B cell (primary cell): Measurements from ENCODE around the gene RAB11FIP3. TPM values are rescaled to one million over a fixed set of nuclear protein-coding genes. Genes with fewer than 3 reads are reported as not detected.

Experiments
- ATAC-seq: fragments of 200-7000 bp; cut with Tn5 transposase; one replicate; pipeline ENCODE4 v1.10.0; 2021; ENCODE audit warnings: low read depth, mild to moderate bottlenecking, moderate number of reproducible peaks, moderate library complexity
- CTCF ChIA-PET: fragments of 350-600 bp; sonication (Branson Sonifier 250); formaldehyde crosslinking; loops from one replicate; lab custom pipeline; 2021; ENCODE audit warnings: antibody characterized with exemption, inconsistent platforms; lab: Charles Lee
- POLR2A ChIA-PET: fragments of 350-600 bp; sonication (Branson Sonifier 250); formaldehyde crosslinking; loops from one replicate; lab custom pipeline; 2021; ENCODE audit warnings: antibody characterized with exemption; lab: Charles Lee
- DNase-seq: peaks from one replicate; pipeline ENCODE4 v3.0.0; 2013
- H2AFZ ChIP-seq: 2 replicates; pipeline ENCODE4 v1.6.1; 2012; ENCODE audit warnings: mild to moderate bottlenecking, low read depth, low read length; ENCODE audit not compliant: insufficient read depth, poor library complexity, severe bottlenecking
- H3K27ac ChIP-seq, 2 donors: 1 replicate in 1 of 2; 2 replicates in 1 of 2; pipeline ENCODE4 v1.5.1; 2012 to 2013; ENCODE audit warnings: low read length in 2 of 2, mild to moderate bottlenecking in 2 of 2, moderate library complexity in 1 of 2
- H3K27me3 ChIP-seq, 4 experiments: fragments of 200-600 bp in 1 of 4; sonication (generic) in 1 of 4; replicated peaks in 1 of 4; 1 replicate in 2 of 4; 2 replicates in 2 of 4; pipeline versions ENCODE4 v1.6.1 to v1.7.0; 2013 to 2016; ENCODE audit warnings: low read length in 3 of 4, mild to moderate bottlenecking in 2 of 4, mixed read lengths in 1 of 4, moderate library complexity in 1 of 4; ENCODE audit not compliant: insufficient read depth in 4 of 4, control insufficient read depth in 3 of 4; ENCODE audit errors: control extremely low read depth in 1 of 4
- H3K36me3 ChIP-seq, 2 experiments: replicated peaks in 1 of 2; 1 replicate in 1 of 2; 2 replicates in 1 of 2; pipeline versions ENCODE4 v1.6.1 to v1.7.1; 2013; ENCODE audit warnings: low read length in 1 of 2; ENCODE audit not compliant: insufficient read depth in 2 of 2, control insufficient read depth in 1 of 2; ENCODE audit errors: control extremely low read depth in 1 of 2, extremely low read depth in 1 of 2
- H3K4me1 ChIP-seq, 2 donors: fragments of 200-600 bp in 1 of 2; sonication (generic) in 1 of 2; 1 replicate in 1 of 2; 2 replicates in 1 of 2; pipeline versions ENCODE4 v1.5.1 to v1.6.1; 2013 to 2017; ENCODE audit warnings: low read length in 2 of 2; ENCODE audit not compliant: control insufficient read depth in 2 of 2, insufficient read depth in 2 of 2
- H3K4me2 ChIP-seq: replicated peaks from 2 replicates; pipeline ENCODE3; 2012; ENCODE audit warnings: mild to moderate bottlenecking, low read depth, low read length; ENCODE audit not compliant: poor library complexity, severe bottlenecking
- H3K4me3 ChIP-seq, 5 experiments: fragments of 200-600 bp in 1 of 5; sonication (generic) in 1 of 5; 1 replicate in 3 of 5; 2 replicates in 2 of 5; pipeline versions ENCODE4 v1.5.1 to v1.7.0; 2011 to 2016; ENCODE audit warnings: low read length in 4 of 5, mild to moderate bottlenecking in 4 of 5, low read depth in 2 of 5, control low read depth in 1 of 5, moderate library complexity in 1 of 5; ENCODE audit not compliant: insufficient read depth in 1 of 5; ENCODE audit errors: control extremely low read depth in 1 of 5, extremely low read depth in 1 of 5
- H3K79me2 ChIP-seq: fragments of 200-600 bp; sonication (generic); one replicate; pipeline ENCODE4 v1.6.0; 2016; ENCODE audit warnings: low read length; ENCODE audit not compliant: control insufficient read depth, insufficient read depth
- H3K9ac ChIP-seq: fragments of 200-600 bp; sonication (generic); 2 replicates; pipeline ENCODE4 v1.6.1; 2017; ENCODE audit warnings: mild to moderate bottlenecking, low read length, moderate library complexity
- H3K9me3 ChIP-seq, 3 donors: one replicate each; pipeline versions ENCODE4 v1.6.1 to v1.7.1; 2013; ENCODE audit warnings: low read length in 2 of 3; ENCODE audit not compliant: control insufficient read depth in 2 of 3, insufficient read depth in 1 of 3; ENCODE audit errors: control extremely low read depth in 1 of 3
- H4K20me1 ChIP-seq: 2 replicates; pipeline ENCODE4 v1.6.0; 2012; ENCODE audit warnings: mild to moderate bottlenecking, low read length; ENCODE audit not compliant: insufficient read depth, control insufficient read depth, poor library complexity, severe bottlenecking
- H3K27ac Mint-ChIP-seq: one replicate; pipeline ENCODE4 v1.8.0; 2021; ENCODE audit warnings: mixed read lengths
- H3K27me3 Mint-ChIP-seq: one replicate; pipeline ENCODE4 v1.8.0; 2021; ENCODE audit warnings: mixed read lengths
- H3K4me1 Mint-ChIP-seq: one replicate; pipeline ENCODE4 v1.8.0; 2021; ENCODE audit warnings: mixed read lengths
- H3K4me3 Mint-ChIP-seq: one replicate; pipeline ENCODE4 v1.8.0; 2021; ENCODE audit warnings: mixed read lengths
- H3K9me3 Mint-ChIP-seq: one replicate; pipeline ENCODE4 v1.8.0; 2022; ENCODE audit warnings: mixed read lengths; ENCODE audit not compliant: insufficient read depth
- CTCF ChIP-seq: fragments of 200-600 bp; IDR thresholded peaks from one replicate; pipeline ENCODE4 v1.8.0; 2022; ENCODE audit warnings: antibody characterized with exemption, mild to moderate bottlenecking
- EZH2 ChIP-seq: IDR thresholded peaks from 2 replicates; pipeline ENCODE4 v1.6.1; 2012; ENCODE audit warnings: borderline replicate concordance, low read depth, mild to moderate bottlenecking, moderate library complexity, low read length; ENCODE audit not compliant: insufficient read depth, poor library complexity, severe bottlenecking
- WGBS: methylation state at CpG from one replicate; pipeline ENCODE4 v1.1.5; 2013; ENCODE audit warnings: missing lambda C conversion rate; ENCODE audit not compliant: insufficient coverage; 5-methylcytosine and 5-hydroxymethylcytosine counted together
- intact Hi-C: fragments of 100-400 bp; cut with micrococcal nuclease; formaldehyde crosslinking; loops from one replicate; pipeline ENCODE4 v1.10.0; 2022
- polyA plus RNA-seq: library from polyadenylated mRNA; depleted of rRNA; stranded (reverse); fragments of >200 nt; gene quantifications from 2 replicates; pipeline ENCODE4 v1.2.3, GENCODE V29; 2012
- total RNA-seq, 2 donors: library from RNA; stranded (reverse); fragments of 120-200 nt in 1 of 2; gene quantifications; 1 replicate in 1 of 2; 2 replicates in 1 of 2; pipeline versions ENCODE4 v1.2.3 to v1.2.4, GENCODE V29; 2013 to 2022

RAB11FIP3 gene
- total and polyA plus RNA-seq, 2 donors (not counting 1 experiment from before 2014, with no cell fraction given) = 24.3 to 57.2 TPM

- no peak for DNase-seq
- Histone ChIP-seq H3K4me1 (peaks cover 29 to 43% of the 10 kb centered on the region in 2 donors), H3K27me3 (peaks cover 0 to 13% (median 4%) of the 10 kb centered on the region in 4 experiments), H3K9me3 (no peaks in the 10 kb centered on the region), H3K27ac (no peak overlapping the region), H3K79me2 (peaks cover 25% of the 10 kb centered on the region), H2AFZ (peak overlapping the region; percentile 84), H3K36me3 (no peaks in the 10 kb centered on the region), H4K20me1 (no peaks in the 10 kb centered on the region), H3K4me3 (no peak overlapping the region), H3K4me2 (peak overlapping the region; percentile 80), H3K9ac (no peak overlapping the region)
- POLR2A ChIA-PET = interaction anchor here (3.0 kb wide), 1 partner anchor 38 kb away, joined by 8 read pairs; the partner anchor contains the start of gene CAPN15
- H3K27ac Mint-ChIP-seq = no peak overlapping the region
- TF ChIP-seq CTCF (no peak), EZH2 (no peak)
- H3K27me3 Mint-ChIP-seq = peaks cover 6% of the 10 kb centered on the region
- CTCF ChIA-PET = no interaction called here
- H3K4me3 Mint-ChIP-seq = no peak overlapping the region
- H3K9me3 Mint-ChIP-seq = no peaks in the 10 kb centered on the region
- H3K4me1 Mint-ChIP-seq = peaks cover 24% of the 10 kb centered on the region
- intact Hi-C loops = no loop called here
- no peak for ATAC-seq
- 85% methylated on average over 35 of the region's 35 CpGs for WGBS
Measured at GRCh38 chr16:565419-566330, 140.2 kb downstream of the RAB11FIP3 start.
